Endometrial microvascular endothelial cells (primary cell): ENCODE results near the gene GLB1L. TPM values are rescaled to one million over a fixed set of nuclear protein-coding genes. Genes with fewer than 3 reads are reported as not detected.

Experiments
- in situ Hi-C: cut with HindIII; loops from 2 replicates; pipeline ENCODE4 v1.10.0; 2017; ENCODE audit warnings: low sequenced_read_pairs, low pct_unique_long_range_greater_than_20kb; ENCODE audit errors: inconsistent ontology term
- total RNA-seq: library from RNA; depleted of rRNA; stranded (reverse); fragments of >200 nt; gene quantifications from one replicate; pipeline ENCODE4 v1.2.3, GENCODE V29; 2015; ENCODE audit errors: inconsistent ontology term

Gene GLB1L
- total RNA-seq, 1 donor from 2014 or later = 9.3 TPM

GRCh38 chr2:219230059-219230540 is 15.1 kb downstream of the GLB1L start:
- in situ Hi-C loops = no loop called here

GRCh38 chr2:219229305-219230058 is 15.8 kb downstream of the GLB1L start, which contains the start of the genes ANKZF1 and ATG9A:
TSS of gene ANKZF1 (plus strand) at chr2:219229806. CDS start at chr2:219230258, 452 bp downstream.
TSS of gene ATG9A (minus strand) at chr2:219229636. CDS start at chr2:219228024, 1,612 bp downstream.
- in situ Hi-C loops = no loop called here

- in situ Hi-C loops = no loop called here
These were observed 16.3 kb downstream of the GLB1L start for GRCh38 chr2:219228911-219229304.

GRCh38 chr2:219228041-219228910 is 17.0 kb downstream of the GLB1L start:
- in situ Hi-C loops = no loop called here

GRCh38 chr2:219225350-219225749 is 19.9 kb downstream of the GLB1L start:
- in situ Hi-C loops = no loop called here

GRCh38 chr2:219223831-219224610 is 21.2 kb downstream of the GLB1L start:
- in situ Hi-C loops = no loop called here

- in situ Hi-C loops = no loop called here
These were observed 23.2 kb downstream of the GLB1L start for GRCh38 chr2:219221957-219222518.

GRCh38 chr2:219220652-219221402 is 24.4 kb downstream of the GLB1L start:
- in situ Hi-C loops = no loop called here

GRCh38 chr2:219219784-219220532 is 25.3 kb downstream of the GLB1L start:
- in situ Hi-C loops = no loop called here

- in situ Hi-C loops = no loop called here
These were observed 26.2 kb downstream of the GLB1L start, which contains the start of gene ABCB6 for GRCh38 chr2:219218732-219219701. TSS of gene ABCB6 (minus strand) at chr2:219218958. CDS start at chr2:219218673, 285 bp downstream.

GRCh38 chr2:219218217-219218731 is 27.0 kb downstream of the GLB1L start:
- in situ Hi-C loops = no loop called here

GRCh38 chr2:219216535-219216915 is 28.7 kb downstream of the GLB1L start:
- in situ Hi-C loops = no loop called here

GRCh38 chr2:219215871-219216534 is 29.2 kb downstream of the GLB1L start:
- in situ Hi-C loops = no loop called here

GRCh38 chr2:219214786-219215185 is 30.5 kb downstream of the GLB1L start:
- in situ Hi-C loops = no loop called here

GRCh38 chr2:219214141-219214540 is 31.1 kb downstream of the GLB1L start:
- in situ Hi-C loops = no loop called here
